Activated CD4-positive, alpha-beta T cell treated with anti-CD3 and anti-CD28 coated beads, Interleukin-2, amount 10 ng/mL, durations not matched to agents 24 days and 14 days (primary cell): ENCODE results near the gene CREM. TPM values are rescaled to one million over a fixed set of nuclear protein-coding genes. Genes with fewer than 3 reads are reported as not detected.
"Not testable (repeated sequence)": the region's sequence is repeated elsewhere in the genome, so short reads cannot be mapped to it uniquely, and the experiment has no call there.

Experiments
- DNase-seq: peaks from one replicate; pipeline ENCODE4 v3.0.0; 2022
- H3K27ac Mint-ChIP-seq: one replicate; pipeline ENCODE4 v1.8.0; 2022; ENCODE audit warnings: mild to moderate bottlenecking, mixed read lengths
- H3K27me3 Mint-ChIP-seq: one replicate; pipeline ENCODE4 v1.8.0; 2022; ENCODE audit warnings: mixed read lengths
- H3K36me3 Mint-ChIP-seq: one replicate; pipeline ENCODE4 v1.8.0; 2022; ENCODE audit warnings: low read depth, mild to moderate bottlenecking, mixed read lengths
- H3K4me1 Mint-ChIP-seq: one replicate; pipeline ENCODE4 v1.8.0; 2021; ENCODE audit warnings: mixed read lengths
- H3K4me3 Mint-ChIP-seq: one replicate; pipeline ENCODE4 v1.8.0; 2022; ENCODE audit warnings: mild to moderate bottlenecking, moderate library complexity, mixed read lengths
- H3K9me3 Mint-ChIP-seq: one replicate; pipeline ENCODE4 v1.8.0; 2021; ENCODE audit warnings: mixed read lengths
- intact Hi-C: fragments of 100-400 bp; cut with micrococcal nuclease; formaldehyde crosslinking; loops from one replicate; pipeline ENCODE4 v1.15.1; 2023
- total RNA-seq: library from RNA; stranded (reverse); gene quantifications from 2 replicates; pipeline ENCODE4 v1.2.3, GENCODE V29; 2022

Gene CREM
- total RNA-seq, 1 donor from 2014 or later, result 87.0 TPM

DNA sequence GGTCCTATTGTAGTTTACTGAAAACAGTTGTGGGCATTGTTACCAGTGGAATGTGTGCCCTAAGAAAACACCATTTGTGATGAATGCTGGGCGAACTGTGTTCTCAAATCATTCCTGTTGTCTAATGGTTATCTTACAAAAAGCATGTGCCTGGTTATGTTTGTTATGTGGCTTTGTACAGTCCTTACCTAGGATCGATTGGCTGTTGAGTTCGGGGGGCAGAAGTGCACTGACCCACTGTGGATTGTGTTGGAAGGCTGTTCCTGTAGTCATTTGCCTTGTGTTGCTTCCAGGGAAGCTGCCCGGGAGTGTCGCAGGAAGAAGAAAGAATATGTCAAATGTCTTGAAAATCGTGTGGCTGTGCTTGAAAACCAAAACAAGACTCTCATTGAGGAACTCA, 84.3 kb downstream of the CREM start:
- intact Hi-C loops, result no loop called here
- peak overlapping the region; percentile 61 for H3K27ac Mint-ChIP-seq
- no peaks in the 10 kb centered on the region for H3K9me3 Mint-ChIP-seq

DNA sequence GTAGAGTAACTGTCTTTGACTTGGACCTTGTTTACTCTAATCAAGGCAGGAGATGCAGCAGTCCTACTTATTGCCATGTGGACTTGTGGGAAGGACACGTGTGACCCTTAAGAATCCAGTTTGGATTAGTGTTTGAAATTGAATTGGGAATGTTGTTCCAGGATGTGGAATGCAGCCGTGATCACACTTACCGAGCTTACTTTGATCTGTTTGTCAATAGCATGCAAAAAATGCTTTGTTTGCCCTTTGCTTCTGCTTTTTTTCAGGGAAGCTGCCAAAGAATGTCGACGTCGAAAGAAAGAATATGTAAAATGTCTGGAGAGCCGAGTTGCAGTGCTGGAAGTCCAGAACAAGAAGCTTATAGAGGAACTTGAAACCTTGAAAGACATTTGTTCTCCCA, 84.7 kb downstream of the CREM start:
- H3K27ac Mint-ChIP-seq, result peak overlapping the region; percentile 61
- H3K36me3 Mint-ChIP-seq, result peaks cover 58% of the 10 kb centered on the region
- no peaks in the 10 kb centered on the region for H3K9me3 Mint-ChIP-seq
- H3K27me3 Mint-ChIP-seq, result no peaks in the 10 kb centered on the region
- peaks cover 51% of the 10 kb centered on the region for H3K4me1 Mint-ChIP-seq
- H3K4me3 Mint-ChIP-seq, result no peak overlapping the region
- no peak for DNase-seq
- intact Hi-C loops, result no loop called here

More for the DNA sequence above, 84.3 kb downstream of the CREM start:
- Mint-ChIP-seq H3K4me1 (peaks cover 49% of the 10 kb centered on the region), H3K36me3 (peaks cover 61% of the 10 kb centered on the region), H3K4me3 (no peak overlapping the region), H3K27me3 (no peaks in the 10 kb centered on the region)
- no peak for DNase-seq

DNA sequence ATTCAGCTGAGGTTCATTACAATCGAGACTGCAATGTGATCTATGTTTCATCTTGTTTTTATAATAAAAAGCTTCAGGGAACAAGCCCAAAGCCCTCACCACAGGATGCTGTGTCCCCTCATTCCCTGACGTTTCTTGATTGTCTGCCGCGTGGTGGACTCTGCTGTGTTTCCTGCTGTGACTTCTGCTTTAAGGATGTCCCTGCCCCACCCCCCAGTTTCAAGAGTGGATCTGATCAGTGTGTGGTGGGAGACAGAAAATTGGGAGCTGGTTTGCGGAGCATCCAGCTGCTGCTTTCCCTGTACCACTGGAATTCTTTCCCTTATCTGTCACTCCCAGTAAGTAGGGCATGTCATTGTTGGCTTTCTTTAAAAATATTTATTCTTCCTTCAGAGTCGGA, 86.2 kb downstream of the CREM start:
- Mint-ChIP-seq H3K27ac (no peak overlapping the region), H3K4me3 (no peak overlapping the region), H3K36me3 (peaks cover 51% of the 10 kb centered on the region), H3K27me3 (no peaks in the 10 kb centered on the region), H3K9me3 (no peaks in the 10 kb centered on the region), H3K4me1 (peaks cover 61% of the 10 kb centered on the region)
- DNase-seq, result no peak
- intact Hi-C loops, result no loop called here

DNA sequence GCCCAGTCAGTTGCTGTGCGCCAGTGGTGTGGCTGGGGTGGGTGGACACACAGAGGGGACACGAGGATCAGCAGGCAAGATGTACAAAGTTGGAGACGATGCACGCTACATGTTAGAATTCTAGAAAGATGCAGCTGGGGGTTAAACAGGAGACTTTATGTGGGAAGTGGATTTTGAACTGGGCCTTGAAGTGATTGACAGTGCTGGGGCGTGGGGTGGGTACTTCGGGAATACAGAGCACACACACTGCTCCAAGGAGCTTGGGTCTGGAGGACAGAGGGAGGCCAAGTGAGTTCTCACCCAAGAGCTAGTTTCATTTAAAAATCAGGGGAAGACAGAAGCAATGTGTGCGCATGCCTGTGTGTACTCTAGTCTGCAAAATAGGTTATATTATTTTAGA, 87.1 kb downstream of the CREM start:
- H3K9me3 Mint-ChIP-seq, result no peaks in the 10 kb centered on the region
- intact Hi-C loops, result no loop called here
- H3K27me3 Mint-ChIP-seq, result no peaks in the 10 kb centered on the region
- no peak overlapping the region for H3K4me3 Mint-ChIP-seq
- no peak overlapping the region for H3K27ac Mint-ChIP-seq
- DNase-seq, result no peak
- peaks cover 66% of the 10 kb centered on the region for H3K4me1 Mint-ChIP-seq
- peaks cover 47% of the 10 kb centered on the region for H3K36me3 Mint-ChIP-seq

DNA sequence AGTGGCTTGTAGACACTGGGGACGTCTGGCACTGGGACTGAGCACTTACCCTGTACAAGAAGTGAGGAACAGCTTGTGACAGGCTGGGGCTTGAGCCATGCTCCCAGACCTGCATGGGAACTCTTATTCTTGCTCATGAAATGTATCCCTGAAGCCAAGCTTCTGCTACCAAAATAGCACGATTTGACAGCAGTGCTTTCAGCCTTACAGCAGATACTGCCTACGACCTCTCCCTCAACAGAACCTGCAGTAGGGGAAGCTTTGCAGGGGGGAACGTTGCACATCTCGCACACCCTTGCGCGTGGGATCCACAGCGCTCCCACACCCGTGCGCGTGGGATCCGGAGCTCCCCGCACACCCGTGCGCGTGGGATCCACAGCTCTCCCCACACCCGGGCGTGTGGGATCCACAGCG, 88.0 kb downstream of the CREM start:
- Mint-ChIP-seq H3K27me3 (no peaks in the 10 kb centered on the region), H3K9me3 (no peaks in the 10 kb centered on the region), H3K36me3 (peaks cover 39% of the 10 kb centered on the region), H3K4me3 (no peak overlapping the region), H3K27ac (no peak overlapping the region), H3K4me1 (peaks cover 67% of the 10 kb centered on the region)
- intact Hi-C loops, result loop anchor here (5.0 kb wide), 2 partner anchors 143 to 557 kb away; no protein-coding TSS in a partner anchor
- DNase-seq, result no peak

DNA sequence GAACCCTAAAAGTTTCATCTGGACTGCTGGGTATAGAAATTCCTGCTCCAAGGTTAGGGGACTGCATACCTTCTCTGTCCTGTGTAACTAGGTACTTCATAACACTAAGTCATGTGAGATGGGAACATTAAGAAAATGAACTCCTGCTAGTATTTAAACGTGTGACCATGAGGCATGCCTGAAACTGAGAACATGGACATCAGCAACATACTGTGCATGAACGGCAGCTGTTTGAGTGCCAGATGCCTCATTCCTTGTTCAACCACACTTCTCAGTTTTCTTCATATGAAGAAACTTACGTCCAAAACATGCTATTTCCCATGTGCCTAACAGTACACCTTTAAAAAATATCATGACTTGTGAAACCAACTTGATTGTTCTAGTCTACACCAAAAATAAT, 88.5 kb downstream of the CREM start:
- intact Hi-C loops, result loop anchor here (5.0 kb wide), 2 partner anchors 142 to 558 kb away; no protein-coding TSS in a partner anchor
- DNase-seq, result no peak
- Mint-ChIP-seq H3K4me3 (no peak overlapping the region), H3K36me3 (peaks cover 34% of the 10 kb centered on the region), H3K27ac (no peak overlapping the region), H3K9me3 (no peaks in the 10 kb centered on the region), H3K27me3 (no peaks in the 10 kb centered on the region), H3K4me1 (peaks cover 65% of the 10 kb centered on the region)

DNA sequence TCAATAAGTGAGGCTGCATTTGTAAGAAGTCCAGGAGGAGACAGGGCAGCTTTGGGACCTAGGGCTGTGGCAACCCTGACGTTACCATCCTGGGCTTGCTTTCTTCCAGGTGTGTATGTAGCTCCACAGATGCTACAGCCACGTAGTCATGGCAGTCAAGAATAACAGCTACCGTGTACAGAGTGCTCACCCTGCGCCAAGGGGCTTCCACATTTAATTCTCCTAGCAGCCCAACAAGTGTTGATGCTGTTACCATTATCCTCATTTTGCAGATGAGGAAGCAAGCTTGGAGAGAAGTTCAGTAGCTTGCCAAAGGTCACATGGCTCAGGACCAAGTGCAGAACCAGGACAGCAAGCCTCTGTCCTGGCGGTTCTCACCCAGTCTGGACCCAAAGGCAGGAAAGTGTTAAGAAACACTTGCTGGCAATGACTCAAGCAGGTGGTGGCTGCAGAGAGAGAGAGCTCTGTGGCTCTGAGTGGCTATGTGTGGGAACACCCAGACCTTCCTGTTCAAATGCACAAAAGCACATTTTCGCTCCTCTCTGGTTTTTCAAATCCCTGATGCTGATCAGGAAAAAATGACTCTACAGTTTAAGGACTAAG, 89.8 kb downstream of the CREM start:
- peaks cover 23% of the 10 kb centered on the region for H3K36me3 Mint-ChIP-seq
- peaks cover 56% of the 10 kb centered on the region for H3K4me1 Mint-ChIP-seq
- DNase-seq, result peak; percentile 80
- intact Hi-C loops, result loop anchor here (1.0 to 5.0 kb wide), 3 partner anchors 8 to 559 kb away; no protein-coding TSS in a partner anchor
- H3K9me3 Mint-ChIP-seq, result no peaks in the 10 kb centered on the region
- H3K27me3 Mint-ChIP-seq, result no peaks in the 10 kb centered on the region
- peak overlapping the region; percentile 88 for H3K27ac Mint-ChIP-seq
- H3K4me3 Mint-ChIP-seq, result peak overlapping the region; percentile 67

DNA sequence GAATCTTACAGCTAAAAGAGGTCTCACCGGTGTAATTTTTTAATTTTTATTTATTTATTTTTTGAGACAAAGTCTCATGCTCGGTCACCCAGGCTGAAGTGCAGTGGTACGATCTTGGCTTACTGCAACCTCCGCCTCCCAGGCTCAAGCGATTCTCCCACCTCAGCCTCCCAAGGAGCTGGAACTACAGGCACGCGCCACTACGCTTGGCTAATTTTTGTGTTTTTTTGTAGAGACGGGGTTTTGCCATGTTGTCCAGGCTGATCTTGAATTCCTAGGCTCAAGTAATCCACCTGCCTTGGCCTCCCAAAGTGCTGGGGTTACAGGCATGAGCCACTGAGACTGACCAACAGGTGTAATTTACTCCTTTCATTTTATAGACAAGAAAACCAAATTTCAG, 90.3 kb downstream of the CREM start:
- not testable (repeated sequence) for H3K9me3 Mint-ChIP-seq, DNase-seq, H3K27me3 Mint-ChIP-seq
- H3K4me3 Mint-ChIP-seq, result peak overlapping the region; percentile 67
- intact Hi-C loops, result loop anchor here (1.0 to 5.0 kb wide), 3 partner anchors 9 to 560 kb away; no protein-coding TSS in a partner anchor
- H3K36me3 Mint-ChIP-seq, result peaks cover 18% of the 10 kb centered on the region
- H3K4me1 Mint-ChIP-seq, result peaks cover 55% of the 10 kb centered on the region
- peak overlapping the region; percentile 88 for H3K27ac Mint-ChIP-seq

DNA sequence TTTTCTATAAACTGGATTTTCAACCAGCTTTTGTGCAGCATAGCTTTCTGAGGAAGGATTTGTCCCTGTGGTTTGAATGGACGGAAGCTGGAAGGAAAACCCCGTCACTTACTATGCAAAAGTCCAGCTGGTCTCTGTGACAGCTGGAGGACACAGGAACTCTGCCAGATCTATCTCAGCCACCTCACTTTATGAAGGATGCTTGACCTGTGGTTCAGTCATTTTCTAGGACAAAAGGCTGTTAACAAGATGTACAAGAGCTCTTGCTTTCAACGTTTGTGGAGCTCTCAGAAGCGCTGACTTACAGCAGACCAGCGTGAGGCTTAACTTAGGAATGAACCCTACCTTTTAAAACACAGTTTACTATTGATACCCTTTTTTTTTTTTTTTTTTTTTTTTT, 90.8 kb downstream of the CREM start:
- no peaks in the 10 kb centered on the region for H3K9me3 Mint-ChIP-seq
- peaks cover 14% of the 10 kb centered on the region for H3K36me3 Mint-ChIP-seq
- no peak overlapping the region for H3K4me3 Mint-ChIP-seq
- DNase-seq, result no peak
- intact Hi-C loops, result loop anchor here (5.0 kb wide), 2 partner anchors 140 to 560 kb away; no protein-coding TSS in a partner anchor
- peak overlapping the region; percentile 88 for H3K27ac Mint-ChIP-seq
- peaks cover 55% of the 10 kb centered on the region for H3K4me1 Mint-ChIP-seq
- H3K27me3 Mint-ChIP-seq, result no peaks in the 10 kb centered on the region

DNA sequence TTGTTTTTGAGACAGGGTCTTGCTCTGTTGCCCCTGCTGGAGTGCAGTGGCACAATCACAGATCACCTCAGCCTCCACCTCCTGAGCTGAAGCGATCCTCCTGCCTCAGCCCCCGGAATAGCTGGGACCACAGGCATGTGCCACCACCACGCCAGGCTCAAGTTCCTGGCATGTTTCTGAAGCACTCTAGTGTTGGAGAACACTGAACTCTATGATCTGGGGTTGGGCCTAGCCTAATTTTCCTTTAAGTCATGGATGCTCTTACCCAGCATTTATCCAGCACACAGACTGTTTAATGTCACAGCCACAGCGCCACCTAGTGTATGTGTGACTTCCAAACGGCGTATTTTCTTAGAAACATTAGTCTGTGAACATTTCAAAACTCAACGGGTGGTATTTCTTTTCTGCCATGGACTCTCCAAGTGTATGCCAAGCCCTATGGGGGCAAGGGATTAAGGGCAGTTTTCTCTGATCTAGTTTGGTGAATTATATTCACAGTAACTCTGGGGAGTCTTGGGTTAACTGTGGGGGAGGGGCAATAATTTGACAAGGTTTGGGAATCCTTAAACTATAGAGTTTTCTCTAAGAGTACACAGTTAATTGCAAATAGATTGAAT, 91.8 kb downstream of the CREM start:
- peaks cover 55% of the 10 kb centered on the region for H3K4me1 Mint-ChIP-seq
- intact Hi-C loops, result loop anchor here (1.0 to 5.0 kb wide), 7 partner anchors 22 to 561 kb away; partner anchors contain the start of gene CREM
- H3K27me3 Mint-ChIP-seq, result no peaks in the 10 kb centered on the region
- H3K36me3 Mint-ChIP-seq, result peaks cover 6% of the 10 kb centered on the region
- peak overlapping the region; percentile 97 for H3K27ac Mint-ChIP-seq
- H3K4me3 Mint-ChIP-seq, result peak overlapping the region; percentile 77
- peak; percentile 95 for DNase-seq
- no peaks in the 10 kb centered on the region for H3K9me3 Mint-ChIP-seq

DNA sequence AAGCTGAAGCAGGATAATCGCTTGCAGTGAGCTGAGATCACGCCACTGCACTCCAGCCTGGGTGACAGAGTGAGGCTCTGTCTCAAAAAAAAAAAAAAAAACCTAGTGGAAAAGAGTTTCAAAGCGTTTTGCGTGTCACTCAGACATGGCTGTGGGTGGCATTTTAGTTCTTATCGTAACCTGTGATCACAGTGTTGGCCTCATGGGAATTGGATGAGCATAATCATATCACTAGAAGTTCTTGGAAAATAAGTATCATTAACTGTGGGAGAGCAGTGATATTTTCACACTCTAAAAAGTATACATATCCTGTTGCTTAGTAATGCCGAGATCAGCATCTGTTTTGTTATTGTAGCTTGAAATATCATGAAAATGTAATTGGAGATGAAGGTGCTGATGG, 92.6 kb downstream of the CREM start:
- Mint-ChIP-seq H3K9me3 (no peaks in the 10 kb centered on the region), H3K27me3 (no peaks in the 10 kb centered on the region), H3K36me3 (no peaks in the 10 kb centered on the region), H3K4me3 (peak overlapping the region; percentile 77), H3K27ac (peak overlapping the region; percentile 97), H3K4me1 (peaks cover 50% of the 10 kb centered on the region)
- intact Hi-C loops, result loop anchor here (1.0 to 5.0 kb wide), 5 partner anchors 122 to 562 kb away; no protein-coding TSS in a partner anchor
- DNase-seq, result peak; percentile 71

DNA sequence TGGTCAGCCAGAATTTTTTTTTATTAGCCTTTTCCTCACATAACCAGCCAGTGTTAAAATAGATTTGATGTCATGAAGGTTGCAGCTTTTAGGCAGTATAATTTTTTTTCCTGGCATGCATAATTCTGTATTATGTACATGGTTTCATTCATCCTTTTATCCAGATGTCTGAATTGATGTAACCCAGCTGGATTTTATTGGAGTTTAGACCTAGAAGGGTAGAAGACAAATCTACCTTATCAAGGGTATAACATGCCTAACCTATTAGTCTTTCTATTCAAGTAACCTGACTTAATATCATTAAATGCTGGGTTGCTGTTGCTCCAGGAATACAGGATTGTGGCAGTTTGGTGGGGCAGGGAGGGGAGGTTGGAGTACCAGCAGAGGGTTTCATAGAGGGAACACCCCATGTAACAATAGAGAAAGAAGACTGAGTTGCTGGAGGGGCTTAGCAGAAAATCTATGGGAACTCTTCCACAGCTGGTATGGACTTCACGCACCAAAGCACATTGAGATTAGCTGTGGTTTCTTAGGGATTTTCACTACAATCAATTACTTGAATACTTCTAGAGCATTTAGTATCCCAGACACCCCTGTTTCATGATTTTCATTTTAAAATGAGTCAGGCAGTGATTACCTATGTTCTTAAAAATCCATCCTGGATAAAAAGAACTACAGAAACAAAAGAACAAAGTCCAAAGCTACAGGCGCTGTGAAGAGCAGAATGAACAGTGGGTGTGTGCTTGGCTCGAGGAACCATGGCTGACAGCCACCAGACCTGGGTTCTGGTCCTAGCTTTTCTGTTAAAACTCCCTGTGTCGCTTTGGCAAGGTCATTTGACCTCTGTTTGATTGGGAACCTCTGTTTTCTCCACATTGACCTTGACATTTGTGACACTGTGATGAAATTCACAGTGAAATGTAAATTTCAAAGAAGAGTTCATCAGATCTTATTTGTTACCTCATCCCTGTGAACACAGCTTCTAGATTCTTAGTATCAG, 93.5 kb downstream of the CREM start:
- peaks cover 46% of the 10 kb centered on the region for H3K4me1 Mint-ChIP-seq
- H3K27ac Mint-ChIP-seq, result peak overlapping the region; percentile 79
- no peak for DNase-seq
- H3K9me3 Mint-ChIP-seq, result no peaks in the 10 kb centered on the region
- intact Hi-C loops, result loop anchor here (1.0 to 10.0 kb wide), 6 partner anchors 121 to 563 kb away; no protein-coding TSS in a partner anchor
- no peaks in the 10 kb centered on the region for H3K36me3 Mint-ChIP-seq
- no peak overlapping the region for H3K4me3 Mint-ChIP-seq
- no peaks in the 10 kb centered on the region for H3K27me3 Mint-ChIP-seq

DNA sequence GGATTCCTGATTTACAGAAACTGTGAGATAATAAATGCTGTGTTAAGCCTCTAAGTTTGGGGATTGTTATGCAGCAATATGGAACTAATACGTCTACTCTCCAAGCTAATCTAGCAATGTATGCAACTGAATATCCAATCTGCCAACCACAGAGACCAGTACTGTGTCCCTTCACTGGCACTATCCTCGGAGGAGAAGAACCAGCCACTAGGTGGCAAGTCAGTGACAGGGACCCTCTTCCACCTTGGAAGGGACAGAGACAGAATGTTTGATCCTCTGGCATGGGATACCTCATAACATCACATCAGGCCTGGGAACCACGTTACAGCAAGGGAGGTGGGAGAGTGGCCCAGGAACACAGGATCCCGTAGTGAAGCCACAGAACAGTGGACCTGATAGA, 96.4 kb downstream of the CREM start:
- Mint-ChIP-seq H3K36me3 (no peaks in the 10 kb centered on the region), H3K27me3 (no peaks in the 10 kb centered on the region), H3K27ac (no peak overlapping the region), H3K9me3 (no peaks in the 10 kb centered on the region), H3K4me3 (no peak overlapping the region), H3K4me1 (peaks cover 25% of the 10 kb centered on the region)
- no peak for DNase-seq
- intact Hi-C loops, result loop anchor here (10.0 kb wide), 1 partner anchor 342 kb away; no protein-coding TSS in a partner anchor
